Cardiac fibroblast (primary cell): ENCODE measurements around the gene KIN.

ENCODE experiments used
- DNase-seq, 2 donors: peaks; one replicate each; pipeline versions ENCODE4 v3.0.0 to v3.0.0-alpha.2; 2010; ENCODE audit warnings: low read depth in 2 of 2
- H3K4me3 ChIP-seq, 2 donors: replicated peaks in 1 of 2; 1 replicate in 1 of 2; 2 replicates in 1 of 2; pipeline ENCODE4 v1.5.1; 2011; ENCODE audit warnings: low read depth in 2 of 2, low read length in 2 of 2, mild to moderate bottlenecking in 2 of 2, moderate library complexity in 1 of 2
- CTCF ChIP-seq: IDR thresholded peaks from one replicate; pipeline ENCODE4 v1.5.1; 2011; ENCODE audit warnings: low read depth, mild to moderate bottlenecking, low read length, inconsistent platforms

The KIN gene

GRCh38 chr10:7705341-7705740 is 82.5 kb downstream of the KIN start:
- no peak for DNase-seq
- TF ChIP-seq CTCF, result no peak
- H3K4me3 ChIP-seq, result no peak overlapping the region

- no peak for TF ChIP-seq CTCF
- no peak overlapping the region for H3K4me3 ChIP-seq
Measured at GRCh38 chr10:7704071-7705016, 83.4 kb downstream of the KIN start.

GRCh38 chr10:7703140-7703539 is 84.7 kb downstream of the KIN start, which contains the start of gene ITIH2:
ITIH2 (plus strand) TSS chr10:7703316; CDS start chr10:7703435, 119 bp downstream.
- TF ChIP-seq CTCF, result no peak
- no peak for DNase-seq
- H3K4me3 ChIP-seq, result no peak within 1 kb of the TSS

More at GRCh38 chr10:7704071-7705016, 83.4 kb downstream of the KIN start:
- DNase-seq, result no peak

- no peak for TF ChIP-seq CTCF
- DNase-seq, result no peak
- no peak overlapping the region for H3K4me3 ChIP-seq
Measured at GRCh38 chr10:7702288-7702812, 85.4 kb downstream of the KIN start.

GRCh38 chr10:7701158-7701742 is 86.5 kb downstream of the KIN start:
- H3K4me3 ChIP-seq, result no peak overlapping the region
- no peak for TF ChIP-seq CTCF
- no peak for DNase-seq
